ENCODE data around the gene MLXIP. TPM values are rescaled to one million over a fixed set of nuclear protein-coding genes. Genes with fewer than 3 reads are reported as not detected.

MLXIP gene
- total and polyA plus RNA-seq, 7 donors, result 50.9 to 184 (median 114) TPM

- peaks cover 4 to 37% of the 10 kb centered on the region in 2 donors for H3K36me3 ChIP-seq (ENCODE audit: insufficient read depth in 1 of 2, low read depth in 1 of 2)
- H3K27me3 ChIP-seq (ENCODE audit: insufficient read depth in 3 of 3, low read length in 2 of 3), result no peaks in the 10 kb centered on the region
- intact Hi-C loops (cut with DNase I), result no loop called here
- H3K27ac ChIP-seq, result no peak overlapping the region
- H3K4me1 ChIP-seq, result peaks cover 7% of the 10 kb centered on the region
- no peak for DNase-seq
- TF ChIP-seq CTCF (IDR thresholded peaks at IDR 0.05), result no peak
- H3K4me3 ChIP-seq, result no peak overlapping the region
- peak in 1 of 4 donors; percentile 5 for ATAC-seq
- 76 to 87% (median 81%) methylated on average over 21 of the region's 21 CpGs for WGBS, 3 donors
- no peaks in the 10 kb centered on the region for H3K9me3 ChIP-seq
Measured at GRCh38 chr12:122147514-122148290, 69.1 kb downstream of the MLXIP start.

GRCh38 chr12:122148657-122149056, 70.1 kb downstream of the MLXIP start:
- 41 to 63% (median 42%) methylated on average over 6 of the region's 6 CpGs for WGBS, 3 donors
- TF ChIP-seq CTCF (IDR thresholded peaks at IDR 0.05), result no peak
- Histone ChIP-seq H3K4me3 (no peak overlapping the region), H3K9me3 (no peaks in the 10 kb centered on the region), H3K27me3 (ENCODE audit: insufficient read depth in 3 of 3, low read length in 2 of 3) (no peaks in the 10 kb centered on the region), H3K27ac (no peak overlapping the region), H3K36me3 (ENCODE audit: insufficient read depth in 1 of 2, low read depth in 1 of 2) (peaks cover 0 to 28% of the 10 kb centered on the region in 2 donors), H3K4me1 (no peaks in the 10 kb centered on the region)
- ATAC-seq, result peak in 2 of 4 donors; percentile 4 to 16
- intact Hi-C loops (cut with DNase I), result loop anchor here in 1 of 2 donors (1.0 kb wide), 1 partner anchor 12 kb away; no protein-coding TSS in a partner anchor
- DNase-seq, result no peak

GRCh38 chr12:122150127-122150681, 71.6 kb downstream of the MLXIP start:
- Histone ChIP-seq H3K27me3 (ENCODE audit: insufficient read depth in 3 of 3, low read length in 2 of 3) (no peaks in the 10 kb centered on the region), H3K9me3 (no peaks in the 10 kb centered on the region), H3K27ac (no peak overlapping the region), H3K36me3 (ENCODE audit: insufficient read depth in 1 of 2, low read depth in 1 of 2) (peaks cover 0 to 12% of the 10 kb centered on the region in 2 donors), H3K4me1 (no peaks in the 10 kb centered on the region), H3K4me3 (no peak overlapping the region)
- WGBS, 3 donors, result 68 to 77% (median 73%) methylated on average over 8 of the region's 8 CpGs
- DNase-seq, result no peak
- intact Hi-C loops (cut with DNase I), result no loop called here
- ATAC-seq, result no peak
- no peak for TF ChIP-seq CTCF (IDR thresholded peaks at IDR 0.05)

- Histone ChIP-seq H3K27me3 (ENCODE audit: insufficient read depth in 3 of 3, low read length in 2 of 3) (no peaks in the 10 kb centered on the region), H3K4me3 (no peak overlapping the region), H3K36me3 (ENCODE audit: insufficient read depth in 1 of 2, low read depth in 1 of 2) (peaks cover 0 to 3% of the 10 kb centered on the region in 2 donors), H3K4me1 (no peaks in the 10 kb centered on the region), H3K27ac (no peak overlapping the region), H3K9me3 (no peaks in the 10 kb centered on the region)
- DNase-seq (no peak), ATAC-seq (peak in 1 of 4 donors; percentile 10)
- TF ChIP-seq CTCF (IDR thresholded peaks at IDR 0.05), result no peak
- 60 to 71% (median 63%) methylated on average over 9 of the region's 9 CpGs for WGBS, 3 donors
- intact Hi-C loops (cut with DNase I), result no loop called here
Measured at GRCh38 chr12:122152754-122153153, 74.2 kb downstream of the MLXIP start.

All from psoas muscle (tissue), 8 donors.